Common myeloid progenitor, CD34-positive (primary cell): ENCODE data around the gene SART3.
A peak's percentile ranks its signal among the peaks of the same experiment; 100 is the strongest.
"Not testable (repeated sequence)": the region's sequence is repeated elsewhere in the genome, so short reads cannot be mapped to it uniquely, and the experiment has no call there.

Experiments used
- CTCF ChIA-PET: fragments of 350-600 bp; sonication (Branson Sonifier 250); formaldehyde crosslinking; loops from one replicate; lab custom pipeline; 2021; ENCODE audit warnings: antibody characterized with exemption; lab: Charles Lee
- POLR2A ChIA-PET: fragments of 350-600 bp; sonication (Branson Sonifier 250); formaldehyde crosslinking; loops from one replicate; lab custom pipeline; 2021; ENCODE audit warnings: antibody characterized with exemption; lab: Charles Lee
- DNase-seq, 3 donors: peaks; one replicate each; pipeline versions ENCODE4 v3.0.0 to v3.0.0-alpha.2; 2013
- H3K27ac ChIP-seq, 2 experiments: 1 replicate in 1 of 2; 2 replicates in 1 of 2; pipeline ENCODE4 v1.7.0; 2013; ENCODE audit warnings: inconsistent platforms in 2 of 2, low read length in 2 of 2, mild to moderate bottlenecking in 2 of 2, low read depth in 1 of 2, moderate library complexity in 1 of 2; ENCODE audit not compliant: severe bottlenecking in 2 of 2, insufficient read depth in 1 of 2, poor library complexity in 1 of 2
- H3K27me3 ChIP-seq, 5 experiments: replicated peaks in 2 of 5; 1 replicate in 3 of 5; 2 replicates in 2 of 5; pipeline versions ENCODE4 v1.6.1 to v1.7.0; 2013; ENCODE audit warnings: low read length in 4 of 5, mild to moderate bottlenecking in 2 of 5, moderate library complexity in 2 of 5, inconsistent platforms in 1 of 5; ENCODE audit not compliant: insufficient read depth in 5 of 5, control insufficient read depth in 4 of 5
- H3K36me3 ChIP-seq, 4 experiments: 1 replicate in 2 of 4; 2 replicates in 2 of 4; pipeline versions ENCODE4 v1.6.1 to v1.7.0; 2013; ENCODE audit warnings: low read length in 3 of 4, control low read depth in 1 of 4, mild to moderate bottlenecking in 1 of 4; ENCODE audit not compliant: control insufficient read depth in 4 of 4, insufficient read depth in 4 of 4
- H3K4me1 ChIP-seq, 4 experiments: 1 replicate in 3 of 4; 2 replicates in 1 of 4; pipeline versions ENCODE4 v1.6.1 to v1.7.1; 2013; ENCODE audit warnings: low read length in 3 of 4, mild to moderate bottlenecking in 3 of 4, control low read depth in 1 of 4, inconsistent platforms in 1 of 4, moderate library complexity in 1 of 4; ENCODE audit not compliant: control insufficient read depth in 4 of 4, insufficient read depth in 4 of 4; ENCODE audit errors: control extremely low read depth in 1 of 4
- H3K4me3 ChIP-seq, 7 experiments: 1 replicate in 4 of 7; 2 replicates in 3 of 7; pipeline versions ENCODE4 v1.5.1 to v1.7.0; 2013; ENCODE audit warnings: mild to moderate bottlenecking in 7 of 7, low read length in 6 of 7, moderate library complexity in 6 of 7, inconsistent platforms in 2 of 7, low read depth in 2 of 7, control low read depth in 1 of 7; ENCODE audit not compliant: insufficient read depth in 4 of 7, control insufficient read depth in 1 of 7; ENCODE audit errors: extremely low read depth in 1 of 7
- H3K9me3 ChIP-seq, 5 experiments: 1 replicate in 4 of 5; 2 replicates in 1 of 5; pipeline versions ENCODE4 v1.6.1 to v1.7.1; 2013; ENCODE audit warnings: low read length in 4 of 5, mild to moderate bottlenecking in 2 of 5, inconsistent platforms in 1 of 5, low read depth in 1 of 5, moderate library complexity in 1 of 5; ENCODE audit not compliant: control insufficient read depth in 4 of 5, insufficient read depth in 2 of 5; ENCODE audit errors: control extremely low read depth in 1 of 5
- WGBS: methylation state at CpG from one replicate; pipeline ENCODE4 v1.1.5; 2013; ENCODE audit not compliant: insufficient coverage; 5-methylcytosine and 5-hydroxymethylcytosine counted together

The SART3 gene

GRCh38 chr12:108505129-108505528 is 55.8 kb downstream of the SART3 start:
- no peaks in the 10 kb centered on the region for H3K4me1 ChIP-seq
- POLR2A ChIA-PET = no interaction called here
- H3K27ac ChIP-seq = no peak overlapping the region
- H3K27me3 ChIP-seq = peaks cover 0 to 6% (median 0%) of the 10 kb centered on the region in 5 experiments
- WGBS = 87% methylated on average over 3 of the region's 7 CpGs
- H3K36me3 ChIP-seq = no peaks in the 10 kb centered on the region
- H3K9me3 ChIP-seq = peaks cover 6 to 21% (median 12%) of the 10 kb centered on the region in 5 experiments
- CTCF ChIA-PET = no interaction called here
- no peak for DNase-seq
- H3K4me3 ChIP-seq = no peak overlapping the region

- POLR2A ChIA-PET = no interaction called here
- Histone ChIP-seq H3K36me3 (no peaks in the 10 kb centered on the region), H3K9me3 (peaks cover 4 to 19% (median 12%) of the 10 kb centered on the region in 5 experiments), H3K27ac (no peak overlapping the region), H3K27me3 (peaks cover 0 to 7% (median 0%) of the 10 kb centered on the region in 5 experiments), H3K4me3 (no peak overlapping the region), H3K4me1 (no peaks in the 10 kb centered on the region)
- no peak for DNase-seq
- CTCF ChIA-PET = interaction anchor here (0.6 to 1.4 kb wide), 3 partner anchors 19 to 269 kb away, joined by 3 to 4 read pairs (median 3); no protein-coding TSS in a partner anchor
- 100% methylated on average over 1 of the region's 2 CpGs for WGBS
Observed at GRCh38 chr12:108502922-108503321, 58.1 kb downstream of the SART3 start.

- POLR2A ChIA-PET = no interaction called here
- 79% methylated on average over 8 of the region's 11 CpGs for WGBS
- Histone ChIP-seq H3K4me3 (no peak overlapping the region), H3K9me3 (peaks cover 4 to 9% (median 8%) of the 10 kb centered on the region in 5 experiments), H3K36me3 (no peaks in the 10 kb centered on the region), H3K27me3 (peaks cover 0 to 20% (median 4%) of the 10 kb centered on the region in 5 experiments), H3K4me1 (no peaks in the 10 kb centered on the region), H3K27ac (no peak overlapping the region)
- CTCF ChIA-PET = interaction anchor here (1.4 kb wide), 1 partner anchor 10 kb away, joined by 8 read pairs; no protein-coding TSS in a partner anchor
- DNase-seq = no peak
Observed at GRCh38 chr12:108498136-108498535, 62.8 kb downstream of the SART3 start.

GRCh38 chr12:108495823-108496579 is 65.0 kb downstream of the SART3 start:
- POLR2A ChIA-PET = no interaction called here
- CTCF ChIA-PET = interaction anchor here (0.7 to 2.8 kb wide), 6 partner anchors 10 to 506 kb away, joined by 3 to 8 read pairs (median 4); no protein-coding TSS in a partner anchor
- 80% methylated on average over 9 of the region's 11 CpGs for WGBS
- no peaks in the 10 kb centered on the region for H3K9me3 ChIP-seq
- H3K27me3 ChIP-seq = peaks cover 0 to 31% (median 5%) of the 10 kb centered on the region in 5 experiments
- no peak overlapping the region for H3K27ac ChIP-seq
- DNase-seq = no peak
- H3K36me3 ChIP-seq = no peaks in the 10 kb centered on the region
- H3K4me3 ChIP-seq = no peak overlapping the region
- H3K4me1 ChIP-seq = no peaks in the 10 kb centered on the region

GRCh38 chr12:108495054-108495453 is 65.9 kb downstream of the SART3 start:
- Histone ChIP-seq H3K36me3 (no peaks in the 10 kb centered on the region), H3K9me3 (no peaks in the 10 kb centered on the region), H3K4me3 (no peak overlapping the region), H3K27me3 (peaks cover 0 to 39% (median 5%) of the 10 kb centered on the region in 5 experiments), H3K27ac (no peak overlapping the region), H3K4me1 (no peaks in the 10 kb centered on the region)
- peak; percentile 25 to 62 (median 51) for DNase-seq
- CTCF ChIA-PET = interaction anchor here (0.7 to 2.8 kb wide), 8 partner anchors 13 to 505 kb away, joined by 3 to 8 read pairs (median 3); no protein-coding TSS in a partner anchor
- POLR2A ChIA-PET = no interaction called here
- WGBS = no CpG with 5 or more reads among the region's 1 CpG

- Histone ChIP-seq H3K4me3 (no peak overlapping the region), H3K9me3 (peaks cover 0 to 3% (median 0%) of the 10 kb centered on the region in 5 experiments), H3K4me1 (no peaks in the 10 kb centered on the region), H3K27ac (no peak overlapping the region), H3K36me3 (no peaks in the 10 kb centered on the region), H3K27me3 (peaks cover 0 to 31% (median 5%) of the 10 kb centered on the region in 5 experiments)
- ChIA-PET CTCF (interaction anchor here (1.2 to 1.4 kb wide), 3 partner anchors 8 to 501 kb away, joined by 3 to 5 read pairs (median 3); no protein-coding TSS in a partner anchor), POLR2A (no interaction called here)
- DNase-seq = no peak
- WGBS = 90% methylated on average over 2 of the region's 2 CpGs
Observed at GRCh38 chr12:108491256-108491655, 69.7 kb downstream of the SART3 start.

GRCh38 chr12:108487029-108487428 is 73.9 kb downstream of the SART3 start:
- DNase-seq, POLR2A ChIA-PET, H3K9me3 ChIP-seq, H3K36me3 ChIP-seq, H3K4me1 ChIP-seq, H3K4me3 ChIP-seq, H3K27ac ChIP-seq: not testable (repeated sequence)
- CTCF ChIA-PET = interaction anchor here (1.5 kb wide), 1 partner anchor 10 kb away, joined by 4 read pairs; no protein-coding TSS in a partner anchor
- peaks cover 0 to 26% (median 15%) of the 10 kb centered on the region in 5 experiments for H3K27me3 ChIP-seq
- no CpG with 5 or more reads among the region's 4 CpGs for WGBS
